Measurements from ENCODE around the gene LRRK2.

The LRRK2 gene

GRCh38 chr12:40178701-40179100, 46.1 kb upstream of the LRRK2 start:
- peaks cover 15% of the 10 kb centered on the region for H3K4me1 ChIP-seq (ENCODE audit: low read length)
- H4K20me1 ChIP-seq (ENCODE audit: insufficient read depth, low read length): no peaks in the 10 kb centered on the region
- no peak overlapping the region for H3K4me2 ChIP-seq (ENCODE audit: low read length)
- no peak overlapping the region for H3K9ac ChIP-seq (ENCODE audit: low read length)
- H3K27ac ChIP-seq (ENCODE audit: low read length): no peak overlapping the region
- TF ChIP-seq EZH2phosphoT487 (IDR thresholded peaks at IDR 0.05; ENCODE audit: low read depth) (no peak), CTCF (IDR thresholded peaks at IDR 0.05; ENCODE audit: low read depth, low read length) (no peak)
- no peaks in the 10 kb centered on the region for H3K79me2 ChIP-seq (ENCODE audit: low read length)
- H3K4me3 ChIP-seq (ENCODE audit: low read length): no peak overlapping the region
- H3K9me3 ChIP-seq (ENCODE audit: insufficient read depth, low read length): peaks cover 7% of the 10 kb centered on the region; the same call in 1 of the 2 replicates
- H3K27me3 ChIP-seq (ENCODE audit: low read depth, low read length): no peaks in the 10 kb centered on the region
- H2AFZ ChIP-seq (ENCODE audit: low read depth, low read length): no peak overlapping the region
- H3K36me3 ChIP-seq (replicated peaks; ENCODE audit: low read depth, low read length): peaks cover 6% of the 10 kb centered on the region

- H3K36me3 ChIP-seq (replicated peaks; ENCODE audit: low read depth, low read length): peaks cover 8% of the 10 kb centered on the region
- H3K4me2 ChIP-seq (ENCODE audit: low read length): no peak overlapping the region
- no peak overlapping the region for H3K4me3 ChIP-seq (ENCODE audit: low read length)
- H2AFZ ChIP-seq (ENCODE audit: low read depth, low read length): no peak overlapping the region
- H3K27ac ChIP-seq (ENCODE audit: low read length): no peak overlapping the region
- TF ChIP-seq CTCF (IDR thresholded peaks at IDR 0.05; ENCODE audit: low read depth, low read length): no peak
- no peaks in the 10 kb centered on the region for H3K79me2 ChIP-seq (ENCODE audit: low read length)
- no peak overlapping the region for H3K9ac ChIP-seq (ENCODE audit: low read length)
- no peaks in the 10 kb centered on the region for H3K27me3 ChIP-seq (ENCODE audit: low read depth, low read length)
- H3K4me1 ChIP-seq (ENCODE audit: low read length): no peaks in the 10 kb centered on the region
- H4K20me1 ChIP-seq (ENCODE audit: insufficient read depth, low read length): no peaks in the 10 kb centered on the region
- H3K9me3 ChIP-seq (ENCODE audit: insufficient read depth, low read length): peaks cover 8% of the 10 kb centered on the region; the same call in 1 of the 2 replicates
Measured at GRCh38 chr12:40181490-40181889, 43.3 kb upstream of the LRRK2 start.

- H3K4me2 ChIP-seq (ENCODE audit: low read length): no peak overlapping the region
- no peak for TF ChIP-seq CTCF (IDR thresholded peaks at IDR 0.05; ENCODE audit: low read depth, low read length)
- TF ChIP-seq EZH2phosphoT487 (IDR thresholded peaks at IDR 0.05; ENCODE audit: low read depth): no peak
- no peak overlapping the region for H2AFZ ChIP-seq (ENCODE audit: low read depth, low read length)
- H4K20me1 ChIP-seq (ENCODE audit: insufficient read depth, low read length): no peaks in the 10 kb centered on the region
- no peak overlapping the region for H3K27ac ChIP-seq (ENCODE audit: low read length)
- no peak overlapping the region for H3K4me3 ChIP-seq (ENCODE audit: low read length)
- H3K4me1 ChIP-seq (ENCODE audit: low read length): no peaks in the 10 kb centered on the region
- no peak overlapping the region for H3K9ac ChIP-seq (ENCODE audit: low read length)
- no peaks in the 10 kb centered on the region for H3K79me2 ChIP-seq (ENCODE audit: low read length)
- peaks cover 15% of the 10 kb centered on the region; the same call in 1 of the 2 replicates for H3K9me3 ChIP-seq (ENCODE audit: insufficient read depth, low read length)
- peaks cover 8% of the 10 kb centered on the region for H3K36me3 ChIP-seq (replicated peaks; ENCODE audit: low read depth, low read length)
- H3K27me3 ChIP-seq (ENCODE audit: low read depth, low read length): no peaks in the 10 kb centered on the region
Measured at GRCh38 chr12:40183715-40184114, 41.1 kb upstream of the LRRK2 start.

- no peaks in the 10 kb centered on the region for H3K4me1 ChIP-seq (ENCODE audit: low read length)
- no peaks in the 10 kb centered on the region for H3K27me3 ChIP-seq (ENCODE audit: low read depth, low read length)
- H3K9me3 ChIP-seq (ENCODE audit: insufficient read depth, low read length): peaks cover 22% of the 10 kb centered on the region; the same call in 1 of the 2 replicates
- H4K20me1 ChIP-seq (ENCODE audit: insufficient read depth, low read length): no peaks in the 10 kb centered on the region
- no peak overlapping the region for H3K4me2 ChIP-seq (ENCODE audit: low read length)
- no peak for TF ChIP-seq CTCF (IDR thresholded peaks at IDR 0.05; ENCODE audit: low read depth, low read length)
- H3K36me3 ChIP-seq (replicated peaks; ENCODE audit: low read depth, low read length): peaks cover 8% of the 10 kb centered on the region
- no peak overlapping the region for H3K4me3 ChIP-seq (ENCODE audit: low read length)
- no peak overlapping the region for H3K9ac ChIP-seq (ENCODE audit: low read length)
- H2AFZ ChIP-seq (ENCODE audit: low read depth, low read length): no peak overlapping the region
- no peaks in the 10 kb centered on the region for H3K79me2 ChIP-seq (ENCODE audit: low read length)
- no peak overlapping the region for H3K27ac ChIP-seq (ENCODE audit: low read length)
Measured at GRCh38 chr12:40184493-40185302, 40.1 kb upstream of the LRRK2 start.
